Lung (tissue), 12 donors: Measurements from ENCODE around the gene TMEM222. TPM values are rescaled to one million over a fixed set of nuclear protein-coding genes. Genes with fewer than 3 reads are reported as not detected.

Experiments used
- ATAC-seq: fragments of 200-7000 bp; cut with Tn5 transposase; one replicate; pipeline ENCODE4 v1.9.1; 2020; ENCODE audit warnings: moderate number of reproducible peaks; ENCODE audit not compliant: insufficient read depth, low FRiP score
- DNase-seq, 3 donors: peaks; one replicate each; pipeline ENCODE4 v3.0.0-alpha.2; 2013 to 2017
- H3K27ac ChIP-seq, 2 donors: one replicate each; pipeline ENCODE4 v1.5.1; 2013; ENCODE audit warnings: mild to moderate bottlenecking in 2 of 2, moderate library complexity in 2 of 2, control low read depth in 1 of 2, inconsistent platforms in 1 of 2, low read depth in 1 of 2, low read length in 1 of 2
- H3K27me3 ChIP-seq, 3 donors: one replicate each; pipeline ENCODE4 v1.5.1; 2013; ENCODE audit warnings: low read length in 2 of 3; ENCODE audit not compliant: control insufficient read depth in 3 of 3, insufficient read depth in 3 of 3
- H3K36me3 ChIP-seq, 4 donors: one replicate each; pipeline ENCODE4 v1.5.1; 2013; ENCODE audit warnings: low read length in 4 of 4, mild to moderate bottlenecking in 1 of 4, moderate library complexity in 1 of 4; ENCODE audit not compliant: control insufficient read depth in 4 of 4, insufficient read depth in 4 of 4
- H3K4me1 ChIP-seq, 5 donors: one replicate each; pipeline ENCODE4 v1.5.1; 2013; ENCODE audit warnings: low read length in 5 of 5, mild to moderate bottlenecking in 2 of 5, moderate library complexity in 1 of 5; ENCODE audit not compliant: control insufficient read depth in 5 of 5, insufficient read depth in 5 of 5
- H3K4me3 ChIP-seq: one replicate; pipeline ENCODE4 v1.5.1; 2013; ENCODE audit warnings: mild to moderate bottlenecking, control low read depth, moderate library complexity
- H3K9ac ChIP-seq, 2 donors: one replicate each; pipeline ENCODE4 v1.5.1; 2013; ENCODE audit warnings: low read length in 2 of 2, control low read depth in 1 of 2; ENCODE audit not compliant: insufficient read depth in 1 of 2
- H3K9me3 ChIP-seq, 4 donors: one replicate each; pipeline ENCODE4 v1.5.1; 2013; ENCODE audit warnings: low read length in 3 of 4, mild to moderate bottlenecking in 1 of 4, moderate library complexity in 1 of 4; ENCODE audit not compliant: control insufficient read depth in 4 of 4, insufficient read depth in 3 of 4
- CTCF ChIP-seq: IDR thresholded peaks from 2 replicates; pipeline ENCODE4 v1.5.1; 2012; ENCODE audit warnings: mild to moderate bottlenecking; ENCODE audit errors: control extremely low read depth, extremely low read depth
- WGBS, 2 donors: extraction: QIAGEN DNeasy Blood & Tissue Kit; methylation state at CpG; one replicate each; pipeline ENCODE4 v1.1.7; 2013; 5-methylcytosine and 5-hydroxymethylcytosine counted together
- polyA plus RNA-seq, 2 donors: library from polyadenylated mRNA; stranded (reverse); fragments of 200-250 nt; gene quantifications; one replicate each; pipeline ENCODE4 v1.2.1, GENCODE V29; 2013
- total RNA-seq, 2 donors: library from RNA; depleted of rRNA in 1 of 2; stranded (reverse); fragments of >200 nt in 1 of 2; gene quantifications; one replicate each; pipeline ENCODE4 v1.2.1, GENCODE V29; 2014 to 2021
- donor health status: control.
- donor health status: control.
- donor health status: Bipolar disorder and iron deficiency.
- donor health status: healthy.
- donor health status: DM: yes; HTN: yes; CAD: no.

Gene TMEM222
- total and polyA plus RNA-seq, 4 donors = 25.2 to 51.5 (median 48.4) TPM

DNA sequence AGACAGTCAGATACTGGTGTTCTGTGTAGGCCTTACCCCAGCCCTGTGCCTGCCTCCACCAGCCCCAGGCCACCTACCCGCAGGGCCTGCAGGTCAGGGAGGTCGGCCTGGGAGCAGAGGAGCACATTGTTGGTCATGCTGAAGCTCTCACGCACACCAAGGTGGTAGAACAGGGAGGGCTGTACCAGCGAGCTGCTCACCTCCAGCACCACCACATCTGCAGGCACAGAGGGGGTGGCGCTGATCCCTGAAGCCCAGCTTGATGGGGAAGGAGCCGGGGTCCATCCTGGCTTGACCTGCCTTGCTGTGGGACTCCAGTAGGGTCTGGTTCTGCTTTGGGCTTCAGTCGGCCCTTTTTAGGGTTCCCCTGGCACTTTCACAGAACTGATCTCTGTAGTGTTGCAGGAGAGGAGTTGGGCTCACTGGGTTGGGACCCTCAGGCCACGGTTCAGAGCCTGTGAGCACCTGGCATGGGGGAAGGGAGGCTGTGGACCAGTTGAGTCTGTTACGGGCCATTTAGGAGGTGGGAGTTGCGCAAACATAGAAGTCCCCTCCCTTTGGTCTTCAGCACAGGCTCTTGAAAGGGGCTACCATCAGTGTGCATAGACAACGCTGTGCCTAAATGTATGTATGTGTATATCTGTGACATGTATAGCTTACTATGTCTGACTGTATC lies 42.9 kb downstream of the TMEM222 start:
- peaks cover 0 to 2% (median 0%) of the 10 kb centered on the region in 3 donors for H3K27me3 ChIP-seq
- no peak for ATAC-seq
- no peak for DNase-seq
- peak overlapping the region in 1 of 2 donors; percentile 62 for H3K9ac ChIP-seq
- H3K9me3 ChIP-seq = no peaks in the 10 kb centered on the region
- peaks cover 0 to 17% (median 10%) of the 10 kb centered on the region in 5 donors for H3K4me1 ChIP-seq
- H3K4me3 ChIP-seq = peak overlapping the region; percentile 1
- no peak for TF ChIP-seq CTCF
- WGBS, 2 donors = 72 to 76% methylated on average over 11 of the region's 11 CpGs
- H3K27ac ChIP-seq = peak overlapping the region; percentile 78 to 98
- peaks cover 0 to 46% (median 2%) of the 10 kb centered on the region in 4 donors for H3K36me3 ChIP-seq

DNA sequence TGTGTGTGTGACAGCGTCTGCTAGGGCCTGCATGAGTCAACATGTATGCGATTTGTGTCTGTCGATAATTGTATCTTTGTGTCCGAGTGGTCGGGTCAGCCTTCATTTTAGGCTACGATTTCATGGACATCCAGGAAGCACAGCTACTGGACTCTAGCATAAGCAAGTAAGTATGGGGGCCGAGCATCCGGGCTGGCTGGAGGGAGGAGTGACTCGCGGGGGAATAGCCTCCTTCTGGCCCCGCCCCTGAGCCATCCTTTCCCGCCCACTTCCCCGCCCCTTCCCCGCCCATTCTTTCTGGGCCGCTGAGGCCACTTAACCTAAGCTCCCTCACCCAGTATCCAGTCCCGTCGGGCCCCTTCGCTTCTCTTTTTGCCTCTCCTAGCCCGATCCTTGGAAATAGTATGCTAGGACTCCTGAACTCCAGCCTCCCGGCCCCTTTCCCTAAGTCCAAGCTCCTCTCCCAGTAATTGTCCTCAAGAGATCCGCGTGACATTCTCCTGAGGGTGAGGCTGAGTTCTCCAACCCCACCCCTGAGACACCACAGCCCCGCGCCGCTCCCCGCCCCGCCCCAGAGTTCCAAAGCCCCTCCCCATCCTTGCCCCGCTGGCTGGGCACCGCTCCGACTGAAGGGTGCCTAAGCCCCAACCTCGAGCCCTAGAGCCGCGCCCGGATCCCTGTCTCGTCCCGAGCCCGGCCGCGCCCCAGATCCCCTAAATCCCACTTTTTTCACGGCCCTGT lies 43.6 kb downstream of the TMEM222 start:
- H3K27ac ChIP-seq = peak overlapping the region; percentile 92 to 98
- no peak for TF ChIP-seq CTCF
- WGBS, 2 donors = 3 to 5% methylated on average over 29 to 40 of the region's 40 CpGs

DNA sequence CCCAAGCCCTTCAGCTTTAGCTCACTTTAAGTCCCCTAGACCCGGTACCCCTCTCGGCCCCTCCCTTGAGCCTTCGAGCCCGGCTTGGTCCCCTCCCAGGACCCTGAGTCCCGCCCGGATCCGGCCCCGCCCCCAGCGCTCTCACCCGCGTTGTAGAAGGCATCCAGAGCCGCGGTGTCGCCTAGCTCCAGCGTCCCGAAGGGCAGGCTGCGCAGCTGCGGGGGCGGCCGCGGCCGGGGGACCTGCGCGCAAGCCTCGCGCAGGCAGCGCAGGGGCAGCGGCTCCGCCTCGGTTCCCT lies 44.1 kb downstream of the TMEM222 start:
- H3K4me1 ChIP-seq = peaks cover 0 to 17% (median 10%) of the 10 kb centered on the region in 5 donors
- no peak for TF ChIP-seq CTCF
- peak; percentile 73 for ATAC-seq

More for the DNA sequence above, 43.6 kb downstream of the TMEM222 start:
- peak; percentile 79 for ATAC-seq
- Histone ChIP-seq H3K4me3 (peak overlapping the region; percentile 63), H3K4me1 (peaks cover 0 to 17% (median 10%) of the 10 kb centered on the region in 5 donors), H3K9ac (peak overlapping the region in 1 of 2 donors; percentile 62), H3K27me3 (no peaks in the 10 kb centered on the region), H3K36me3 (peaks cover 0 to 42% (median 2%) of the 10 kb centered on the region in 4 donors), H3K9me3 (no peaks in the 10 kb centered on the region)
- peak; percentile 94 to 95 (median 95) for DNase-seq

More for the DNA sequence above, 44.1 kb downstream of the TMEM222 start:
- Histone ChIP-seq H3K27me3 (no peaks in the 10 kb centered on the region), H3K9ac (no peak overlapping the region), H3K4me3 (peak overlapping the region; percentile 63), H3K36me3 (peaks cover 0 to 37% (median 2%) of the 10 kb centered on the region in 4 donors), H3K9me3 (no peaks in the 10 kb centered on the region), H3K27ac (peak overlapping the region; percentile 92 to 98)
- DNase-seq = peak; percentile 90 to 91 (median 90)
- 0% methylated on average over 30 of the region's 30 CpGs for WGBS, 2 donors
